GM18909 (cell line): ENCODE data around the gene SLC5A6.

Experiments used
- ATAC-seq: cut with Tn5 transposase; IDR thresholded peaks from one replicate; pipeline ENCODE4 v1.9.1; 2021; ENCODE audit warnings: mild to moderate bottlenecking; ENCODE audit not compliant: unreplicated experiment, poor library complexity

SLC5A6 gene

DNA sequence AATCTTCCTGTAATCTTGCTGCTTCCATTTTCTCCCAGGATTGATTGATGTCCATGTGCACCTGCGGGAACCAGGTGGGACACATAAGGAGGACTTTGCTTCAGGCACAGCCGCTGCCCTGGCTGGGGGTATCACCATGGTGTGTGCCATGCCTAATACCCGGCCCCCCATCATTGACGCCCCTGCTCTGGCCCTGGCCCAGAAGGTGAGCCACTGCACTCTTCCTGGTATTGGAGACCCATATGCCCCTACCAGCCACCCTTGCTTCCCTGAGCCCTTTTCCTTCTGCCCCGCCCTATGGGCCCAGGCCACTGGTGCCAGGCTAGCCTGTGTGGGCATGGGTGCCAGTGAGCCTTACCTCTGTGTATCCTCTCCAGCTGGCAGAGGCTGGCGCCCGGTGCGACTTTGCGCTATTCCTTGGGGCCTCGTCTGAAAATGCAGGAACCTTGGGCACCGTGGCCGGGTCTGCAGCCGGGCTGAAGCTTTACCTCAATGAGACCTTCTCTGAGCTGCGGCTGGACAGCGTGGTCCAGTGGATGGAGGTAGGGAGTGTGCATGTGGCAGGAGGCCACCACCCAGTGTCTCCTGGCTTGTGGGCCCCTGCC is 25.4 kb upstream of the SLC5A6 start:
- ATAC-seq = no peak

DNA sequence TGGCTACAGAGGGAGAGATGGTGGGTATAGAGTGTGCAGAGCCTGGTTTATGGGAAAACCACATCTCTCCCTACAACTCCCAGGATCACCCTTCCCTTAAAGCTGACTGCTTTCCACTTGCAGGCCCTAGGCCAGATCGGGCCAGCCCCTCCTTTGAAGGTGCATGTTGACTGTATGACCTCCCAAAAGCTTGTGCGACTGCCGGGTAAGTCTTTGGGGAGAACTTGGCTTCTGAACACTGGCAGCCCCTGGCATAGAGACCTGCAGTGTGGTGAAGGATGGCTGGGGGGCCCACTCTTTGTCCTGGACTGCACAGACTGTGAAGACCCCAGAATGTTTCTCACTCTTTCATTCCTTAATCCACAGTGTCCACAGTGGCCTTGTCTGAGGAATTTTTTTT is 24.6 kb upstream of the SLC5A6 start:
- no peak for ATAC-seq

DNA sequence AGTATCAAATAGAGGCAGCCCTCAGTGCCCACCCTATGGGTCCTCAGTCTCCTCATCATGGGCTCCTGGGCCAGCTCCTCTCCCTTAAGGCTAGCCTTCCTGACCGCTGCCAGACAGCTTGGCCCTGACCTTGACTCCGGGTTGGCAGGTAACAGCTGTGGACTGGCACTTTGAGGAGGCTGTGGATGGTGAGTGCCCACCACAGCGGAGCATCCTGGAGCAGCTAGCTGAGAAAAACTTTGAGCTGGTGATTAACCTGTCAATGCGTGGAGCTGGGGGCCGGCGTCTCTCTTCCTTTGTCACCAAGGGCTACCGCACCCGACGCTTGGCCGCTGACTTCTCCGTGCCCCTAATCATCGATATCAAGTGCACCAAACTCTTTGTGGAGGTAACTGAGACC is 24.1 kb upstream of the SLC5A6 start:
- ATAC-seq = no peak

DNA sequence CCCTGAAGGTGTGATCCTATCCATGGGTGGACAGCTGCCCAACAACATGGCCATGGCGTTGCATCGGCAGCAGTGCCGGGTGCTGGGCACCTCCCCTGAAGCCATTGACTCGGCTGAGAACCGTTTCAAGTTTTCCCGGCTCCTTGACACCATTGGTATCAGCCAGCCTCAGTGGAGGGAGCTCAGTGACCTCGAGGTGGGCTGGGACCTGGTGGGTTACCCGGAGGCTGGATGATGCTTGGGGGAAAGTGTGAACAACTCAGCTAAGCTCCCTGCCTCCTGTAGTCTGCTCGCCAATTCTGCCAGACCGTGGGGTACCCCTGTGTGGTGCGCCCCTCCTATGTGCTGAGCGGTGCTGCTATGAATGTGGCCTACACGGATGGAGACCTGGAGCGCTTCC is 21.3 kb upstream of the SLC5A6 start:
- no peak for ATAC-seq

DNA sequence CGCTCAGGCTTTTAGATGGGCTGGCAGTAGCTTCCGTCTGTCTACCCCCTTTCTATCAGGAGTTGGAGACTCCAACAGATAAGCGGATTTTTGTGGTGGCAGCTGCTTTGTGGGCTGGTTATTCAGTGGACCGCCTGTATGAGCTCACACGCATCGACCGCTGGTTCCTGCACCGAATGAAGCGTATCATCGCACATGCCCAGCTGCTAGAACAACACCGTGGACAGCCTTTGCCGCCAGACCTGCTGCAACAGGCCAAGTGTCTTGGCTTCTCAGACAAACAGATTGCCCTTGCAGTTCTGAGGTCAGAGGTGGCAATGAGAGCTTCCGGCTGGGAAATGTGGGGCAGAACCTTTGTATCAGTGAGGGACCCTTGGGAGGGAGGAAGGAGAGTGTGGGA is 19.9 kb upstream of the SLC5A6 start:
- no peak for ATAC-seq

DNA sequence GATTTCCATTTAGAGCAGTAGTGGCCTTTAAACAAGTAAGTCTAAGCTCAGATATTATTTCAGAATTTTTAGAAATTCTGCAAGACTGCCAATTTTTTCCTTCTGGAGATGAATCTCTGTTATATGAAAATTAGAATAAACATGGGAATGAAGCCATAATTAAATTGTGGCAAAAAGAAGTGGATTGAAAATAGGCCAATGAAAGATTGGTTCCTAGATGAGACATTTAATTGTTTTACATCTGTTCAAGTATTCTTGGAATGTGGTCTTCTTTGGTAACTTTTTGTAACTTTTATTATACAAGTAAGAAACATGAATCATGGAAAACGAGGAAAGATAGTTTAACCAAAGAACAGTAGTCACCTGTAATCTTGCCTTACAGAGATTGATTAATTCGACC is 15.4 kb upstream of the SLC5A6 start:
- ATAC-seq = no peak

DNA sequence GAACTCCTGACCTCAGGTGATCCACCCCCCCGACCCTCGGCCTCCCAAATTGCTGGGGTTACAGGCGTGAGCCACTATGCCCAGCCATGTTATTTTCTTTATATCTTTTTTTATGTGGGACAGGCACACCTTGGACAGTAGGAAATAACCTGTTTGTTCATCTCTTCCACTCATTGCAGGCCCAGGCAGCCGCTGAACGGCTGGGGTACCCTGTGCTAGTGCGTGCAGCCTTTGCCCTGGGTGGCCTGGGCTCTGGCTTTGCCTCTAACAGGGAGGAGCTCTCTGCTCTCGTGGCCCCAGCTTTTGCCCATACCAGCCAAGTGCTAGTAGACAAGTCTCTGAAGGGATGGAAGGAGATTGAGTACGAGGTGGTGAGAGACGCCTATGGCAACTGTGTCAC is 13.5 kb upstream of the SLC5A6 start:
- no peak for ATAC-seq

DNA sequence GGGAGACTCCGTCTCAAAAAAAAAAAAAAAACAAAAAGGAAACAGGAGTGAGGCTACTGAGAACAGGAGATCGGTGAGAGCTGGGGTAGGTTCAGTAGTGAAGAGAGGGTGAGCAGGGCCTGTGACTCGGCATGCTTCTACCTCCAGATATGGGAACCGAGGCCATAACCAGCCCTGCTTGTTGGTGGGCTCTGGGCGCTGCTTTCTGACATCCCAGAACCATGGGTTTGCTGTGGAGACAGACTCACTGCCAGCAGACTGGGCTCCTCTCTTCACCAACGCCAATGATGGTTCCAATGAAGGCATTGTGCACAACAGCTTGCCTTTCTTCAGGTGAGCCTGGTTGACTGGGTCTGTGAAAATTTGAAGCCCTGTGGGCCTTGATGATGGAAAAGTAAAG is 11.3 kb upstream of the SLC5A6 start:
- no peak for ATAC-seq

DNA sequence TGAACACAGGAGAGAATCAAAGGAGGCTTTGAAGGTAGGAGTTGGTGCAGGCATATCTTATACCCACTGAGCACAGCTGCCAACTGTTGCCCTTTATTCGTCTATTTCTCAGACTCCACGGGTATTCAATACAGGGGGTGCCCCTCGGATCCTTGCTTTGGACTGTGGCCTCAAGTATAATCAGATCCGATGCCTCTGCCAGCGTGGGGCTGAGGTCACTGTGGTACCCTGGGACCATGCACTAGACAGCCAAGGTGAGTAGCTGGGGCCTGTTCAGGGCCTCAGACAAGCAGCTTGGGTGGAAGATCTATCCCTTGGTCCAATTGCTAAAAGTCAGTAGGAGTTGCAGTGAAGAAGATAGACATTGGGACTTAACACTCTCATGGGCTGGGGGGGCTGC is 10.3 kb upstream of the SLC5A6 start:
- no peak for ATAC-seq

DNA sequence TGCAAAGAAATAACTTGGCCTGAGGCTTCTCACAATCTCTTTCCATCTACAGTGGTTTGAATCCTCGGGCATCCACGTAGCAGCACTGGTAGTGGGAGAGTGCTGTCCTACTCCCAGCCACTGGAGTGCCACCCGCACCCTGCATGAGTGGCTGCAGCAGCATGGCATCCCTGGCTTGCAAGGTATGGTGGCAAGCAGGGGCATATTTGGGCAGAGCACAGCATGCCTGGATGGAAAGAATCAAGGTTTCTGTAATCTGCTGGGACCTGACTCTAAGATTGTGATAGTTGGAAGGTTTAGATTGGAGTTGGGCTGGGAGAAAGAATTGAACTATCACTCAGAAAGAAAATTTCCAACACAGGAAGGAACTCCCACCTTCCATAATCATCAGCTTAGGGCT is 9.1 kb upstream of the SLC5A6 start:
- no peak for ATAC-seq

DNA sequence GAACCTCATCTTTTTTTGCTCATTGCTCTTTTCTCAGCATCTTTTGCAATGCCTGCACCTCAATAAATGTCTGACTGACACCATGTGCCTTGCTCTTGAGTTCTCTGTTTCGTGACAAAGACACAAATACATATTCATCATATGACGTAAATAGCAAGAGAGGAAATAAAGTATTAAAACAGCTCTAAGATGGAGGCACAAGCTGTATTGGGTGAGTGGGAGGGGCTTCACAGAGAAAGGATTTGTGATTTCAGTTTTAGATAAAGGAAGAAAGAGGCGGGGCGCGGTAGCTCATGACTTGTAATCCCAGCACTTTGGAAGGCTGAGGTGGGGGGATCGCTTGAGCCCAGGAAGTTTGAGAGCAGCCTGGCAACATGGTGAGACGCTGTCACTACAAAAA is 8.0 kb upstream of the SLC5A6 start:
- no peak for ATAC-seq

DNA sequence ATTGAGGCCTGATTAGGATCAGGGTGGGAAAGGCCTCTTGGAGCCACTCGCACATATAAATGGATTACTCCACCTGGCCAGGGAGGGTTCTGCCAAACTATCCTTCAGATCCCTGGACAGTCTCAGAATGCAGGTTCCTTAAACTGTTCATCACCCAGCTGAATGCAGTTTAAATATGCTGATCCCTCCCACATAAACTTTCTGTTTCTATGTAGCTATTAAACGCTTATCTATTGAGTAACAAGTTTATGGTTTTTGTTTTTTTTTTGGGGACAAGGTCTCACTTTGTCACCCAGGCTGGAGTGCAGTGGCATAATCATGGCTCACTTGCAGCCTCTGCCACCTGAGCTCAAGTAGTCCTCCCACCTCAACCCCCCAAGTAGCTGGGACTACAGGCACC is 7.0 kb upstream of the SLC5A6 start:
- ATAC-seq = no peak

DNA sequence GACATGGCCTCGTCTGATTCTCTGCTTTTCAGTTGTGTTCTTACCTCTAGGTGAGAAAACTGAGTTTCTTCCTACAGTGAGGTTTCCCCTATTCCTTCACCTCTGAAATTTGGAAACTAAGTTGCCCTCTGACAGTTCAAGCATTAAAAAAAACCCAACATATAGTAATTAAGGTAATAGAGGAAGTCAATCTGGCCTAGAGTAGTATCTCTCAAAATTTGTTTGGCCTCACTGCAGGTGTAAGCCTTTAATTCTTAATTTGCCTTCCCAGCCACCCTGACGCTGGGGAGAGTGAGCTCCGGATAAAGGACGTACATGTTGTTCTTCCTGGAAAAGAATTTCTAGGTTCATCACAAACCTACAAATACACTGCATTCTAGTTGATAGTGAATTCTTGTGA is 6.5 kb upstream of the SLC5A6 start:
- no peak for ATAC-seq

DNA sequence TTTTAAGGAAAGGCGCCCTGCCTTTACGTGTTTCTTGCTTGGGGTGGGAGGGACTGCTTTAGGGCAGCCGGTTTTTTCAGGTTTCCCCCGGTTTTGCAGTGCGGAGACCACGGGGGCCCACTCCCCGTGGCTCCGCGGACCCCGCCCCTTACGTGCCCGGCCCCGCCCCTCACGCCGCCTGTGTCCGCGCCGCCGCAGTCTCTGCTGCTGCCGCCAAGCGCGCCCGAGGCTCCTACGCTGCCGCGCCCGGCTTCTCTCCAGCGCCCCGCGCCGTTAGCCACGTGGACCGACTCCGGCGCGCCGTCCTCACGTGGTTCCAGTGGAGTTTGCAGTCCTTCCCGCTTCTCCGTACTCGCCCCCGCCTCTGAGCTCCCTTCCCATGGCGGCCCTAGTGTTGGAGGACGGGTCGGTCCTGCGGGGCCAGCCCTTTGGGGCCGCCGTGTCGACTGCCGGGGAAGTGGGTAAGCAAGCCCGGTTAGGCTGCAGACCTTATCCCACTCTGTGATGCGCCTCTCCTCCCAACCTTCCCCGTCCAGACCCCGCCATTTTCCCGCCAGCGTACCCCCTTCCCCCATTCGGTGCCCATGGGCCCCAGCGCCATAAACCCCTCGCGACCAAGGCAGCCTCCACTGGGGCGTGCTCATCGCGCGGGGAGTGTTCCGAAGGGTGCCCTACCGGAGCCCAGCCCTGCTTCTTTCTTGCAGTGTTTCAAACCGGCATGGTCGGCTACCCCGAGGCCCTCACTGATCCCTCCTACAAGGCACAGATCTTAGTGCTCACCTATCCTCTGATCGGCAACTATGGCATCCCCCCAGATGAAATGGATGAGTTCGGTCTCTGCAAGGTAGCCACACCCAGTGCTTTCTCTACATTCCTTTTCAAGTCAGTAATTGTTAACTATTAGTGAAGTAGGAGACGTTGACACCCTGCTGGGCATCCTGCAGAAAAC is 5.4 kb upstream of the SLC5A6 start, which contains the start of gene CAD:
CAD (plus strand) TSS at position 197 of the 949 bp plus-strand sequence; CDS start at position 380, 183 bp downstream.
- peak; percentile 74 for ATAC-seq

DNA sequence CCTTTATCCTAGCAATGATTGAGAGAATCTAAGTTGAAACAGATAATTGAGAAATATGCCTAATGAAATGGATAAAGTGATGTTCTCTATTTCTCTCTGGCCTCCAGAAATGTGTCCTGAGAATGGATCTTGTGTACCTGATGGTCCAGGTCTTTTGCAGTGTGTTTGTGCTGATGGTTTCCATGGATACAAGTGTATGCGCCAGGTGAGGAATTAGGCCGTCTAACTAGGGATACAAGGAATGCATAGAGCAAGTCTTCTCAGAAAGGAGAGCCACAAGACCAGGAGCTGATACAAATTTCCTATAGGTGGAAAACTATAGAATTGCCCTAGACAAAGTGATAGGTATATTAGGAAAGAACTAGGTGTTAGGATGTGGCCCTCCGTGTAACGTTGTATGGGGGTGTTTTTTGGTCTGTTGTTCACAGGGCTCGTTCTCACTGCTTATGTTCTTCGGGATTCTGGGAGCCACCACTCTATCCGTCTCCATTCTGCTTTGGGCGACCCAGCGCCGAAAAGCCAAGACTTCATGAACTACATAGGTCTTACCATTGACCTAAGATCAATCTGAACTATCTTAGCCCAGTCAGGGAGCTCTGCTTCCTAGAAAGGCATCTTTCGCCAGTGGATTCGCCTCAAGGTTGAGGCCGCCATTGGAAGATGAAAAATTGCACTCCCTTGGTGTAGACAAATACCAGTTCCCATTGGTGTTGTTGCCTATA is 4.5 kb upstream of the SLC5A6 start:
- ATAC-seq = no peak

DNA sequence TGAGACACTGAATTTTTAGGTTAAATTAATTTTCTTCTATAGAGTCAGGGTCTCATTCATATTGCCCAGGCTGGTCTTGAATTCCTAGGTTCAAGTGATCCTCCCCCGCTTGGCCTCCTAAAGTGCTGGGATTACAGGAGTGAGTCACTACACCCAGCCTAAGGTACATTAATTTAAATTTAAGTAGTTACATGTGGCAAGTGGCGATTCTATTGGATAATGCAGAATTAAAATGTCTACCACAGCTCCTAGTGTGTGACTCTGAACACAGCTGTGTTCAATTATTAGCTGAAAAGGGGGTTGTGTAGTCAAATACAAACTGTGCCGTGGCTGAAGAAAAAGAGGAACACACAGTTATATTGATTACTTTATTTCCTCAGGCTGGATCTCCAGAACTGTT is 2.9 kb upstream of the SLC5A6 start:
- ATAC-seq = no peak

DNA sequence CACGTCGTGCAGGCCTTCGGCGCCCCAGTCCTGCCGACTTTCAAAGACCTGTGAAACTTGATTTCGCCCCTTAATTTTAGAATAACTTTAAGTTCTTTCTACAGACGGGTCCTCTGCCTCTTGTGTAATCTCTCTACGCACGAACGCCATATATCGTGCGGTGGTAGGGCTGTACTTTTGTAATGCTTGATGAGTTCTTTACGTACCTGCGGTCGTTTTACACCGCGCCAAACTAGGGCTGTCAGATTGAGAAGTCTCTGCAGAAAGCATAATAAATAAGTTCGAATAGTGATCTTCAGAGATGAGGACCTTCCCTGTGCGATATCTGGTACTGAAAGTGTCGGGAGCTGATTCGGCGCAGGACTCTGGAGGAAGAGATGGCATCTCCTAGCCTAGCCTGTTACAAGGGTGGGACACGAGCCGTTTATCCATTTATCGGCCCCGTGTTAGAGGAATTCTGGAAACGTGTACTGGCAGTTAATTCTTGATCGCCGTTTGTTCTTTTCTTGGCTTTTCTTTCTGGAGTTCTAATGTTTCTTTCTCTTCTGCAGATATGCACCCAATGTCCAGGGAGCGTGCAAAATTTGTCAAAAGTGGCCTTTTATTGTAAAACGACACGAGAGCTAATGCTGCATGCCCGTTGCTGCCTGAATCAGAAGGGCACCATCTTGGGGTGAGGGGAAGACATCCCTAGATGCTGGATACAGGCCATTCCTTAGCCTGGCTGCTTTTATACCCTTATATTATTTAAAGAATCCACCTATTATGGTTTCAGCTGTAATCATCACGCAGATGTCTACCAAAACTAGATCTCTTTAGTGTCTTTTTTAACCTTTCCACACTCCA is 781 bp upstream of the SLC5A6 start:
- ATAC-seq = peak; percentile 0

DNA sequence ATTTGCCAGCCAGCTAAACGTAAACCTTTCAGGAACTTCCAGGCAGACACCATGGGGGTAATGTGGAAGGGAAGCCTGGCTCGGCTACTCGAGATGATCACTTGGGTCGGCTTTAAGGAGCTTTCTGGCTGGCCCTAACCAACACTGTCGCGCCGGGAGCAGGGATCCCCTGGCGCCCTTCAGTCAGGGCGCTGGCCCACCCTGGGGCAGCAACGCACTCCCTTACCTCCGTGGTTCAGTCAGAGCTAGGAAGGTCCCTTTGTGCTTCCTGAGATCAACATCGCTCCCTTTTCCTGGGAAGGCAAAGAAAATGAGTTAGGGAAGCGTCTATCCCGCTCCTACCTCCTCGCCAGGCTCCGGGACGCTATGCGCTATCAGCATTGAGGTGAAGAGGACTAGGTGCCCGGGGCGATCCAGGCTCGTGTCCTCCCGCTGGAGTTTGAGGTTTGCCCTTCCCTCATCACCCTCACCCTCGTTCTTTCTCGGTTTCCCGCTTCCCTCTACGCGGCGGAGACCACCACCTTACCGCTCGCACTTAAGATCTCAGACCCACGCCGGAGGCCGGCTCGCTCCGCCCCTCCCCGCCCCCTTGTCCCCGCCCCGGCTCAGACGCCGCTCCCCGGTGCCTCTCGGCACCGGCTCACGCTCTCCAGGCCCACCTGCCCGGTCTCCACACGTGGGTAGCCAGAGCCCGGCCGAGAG is 676 bp downstream of the SLC5A6 start:
- ATAC-seq = peak; percentile 21

DNA sequence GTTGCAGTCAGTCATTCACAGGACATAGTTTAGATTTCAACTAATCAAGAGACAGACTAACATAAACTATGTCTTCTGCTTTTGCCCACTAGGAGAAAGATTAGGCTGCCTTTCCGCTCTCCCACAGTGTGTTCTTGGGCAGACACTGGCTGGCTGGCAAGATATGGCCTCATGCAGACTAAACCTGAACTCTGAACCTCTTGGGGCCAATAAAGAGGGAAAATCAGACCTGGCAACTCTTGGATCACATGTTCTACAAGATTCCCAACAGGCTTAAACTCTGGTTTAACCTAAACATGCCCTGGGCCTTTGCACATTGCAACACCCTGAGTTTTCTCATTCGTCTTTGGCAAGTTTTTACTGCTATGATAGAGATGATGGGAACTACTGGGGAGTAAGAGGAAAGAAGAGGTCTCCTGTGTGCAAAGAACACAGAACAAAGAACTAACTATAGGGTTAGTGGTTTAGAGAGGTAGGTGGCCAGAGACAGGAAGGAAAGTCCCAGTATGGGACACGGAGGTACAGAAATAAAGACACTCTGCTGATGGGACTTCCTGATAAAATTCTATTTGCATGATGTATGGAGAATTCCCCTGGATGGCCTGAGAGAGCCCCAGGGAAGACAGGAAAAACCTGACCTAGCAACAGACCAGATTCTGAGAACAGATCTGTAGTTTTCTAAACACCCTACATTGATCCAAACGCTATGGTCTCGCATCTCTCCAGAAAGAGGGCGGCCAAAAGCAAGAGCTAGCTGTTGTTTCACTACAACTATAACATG is 2.3 kb downstream of the SLC5A6 start:
- ATAC-seq = no peak
